ENCODE results near the gene C17orf67.

C17orf67 gene

DNA sequence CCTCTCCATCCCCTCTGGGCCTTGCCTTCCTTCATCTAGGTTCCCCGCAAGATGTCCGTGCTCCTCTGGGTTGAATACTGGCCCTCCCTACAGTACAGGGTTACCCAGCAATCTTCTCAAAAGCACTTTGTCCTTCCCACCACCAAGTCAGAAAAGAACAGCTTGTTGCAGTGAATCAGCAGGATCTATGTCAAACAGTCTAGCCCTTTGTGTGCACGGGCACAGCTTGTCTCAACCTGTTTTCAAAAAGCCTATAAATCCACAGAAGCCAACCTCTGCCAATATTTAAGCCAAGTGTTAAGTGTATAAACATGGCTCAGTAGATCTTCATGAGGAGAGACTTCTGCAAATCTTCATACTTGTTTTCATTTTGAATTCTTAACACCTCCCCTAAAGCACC is 25.2 kb downstream of the C17orf67 start:
- no peak for DNase-seq (ENCODE audit: low spot score)

- DNase-seq (ENCODE audit: low spot score): no peak
Measured at GRCh38 chr17:56807723-56808122, 26.0 kb downstream of the C17orf67 start.

DNA sequence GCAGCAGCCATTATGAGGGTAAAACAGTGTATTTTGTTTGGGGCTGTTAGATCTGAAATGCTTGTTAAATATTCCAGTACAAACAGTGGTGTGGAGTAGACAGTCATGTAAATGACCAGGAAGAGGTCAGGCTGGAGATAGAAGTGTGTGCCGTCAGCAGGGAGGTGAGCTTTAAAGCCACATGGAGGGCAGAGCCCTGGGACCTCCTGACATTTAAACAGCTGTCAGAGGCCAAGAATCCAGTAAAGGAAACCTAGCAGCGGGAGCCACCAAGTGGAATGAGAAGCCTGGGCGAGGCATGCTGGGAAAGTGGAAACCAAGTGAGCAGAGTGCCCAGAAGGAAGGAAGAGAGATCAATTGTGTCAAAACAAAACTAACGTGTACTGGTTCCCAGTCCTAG is 26.8 kb downstream of the C17orf67 start:
- no peak for DNase-seq (ENCODE audit: low spot score)

DNA sequence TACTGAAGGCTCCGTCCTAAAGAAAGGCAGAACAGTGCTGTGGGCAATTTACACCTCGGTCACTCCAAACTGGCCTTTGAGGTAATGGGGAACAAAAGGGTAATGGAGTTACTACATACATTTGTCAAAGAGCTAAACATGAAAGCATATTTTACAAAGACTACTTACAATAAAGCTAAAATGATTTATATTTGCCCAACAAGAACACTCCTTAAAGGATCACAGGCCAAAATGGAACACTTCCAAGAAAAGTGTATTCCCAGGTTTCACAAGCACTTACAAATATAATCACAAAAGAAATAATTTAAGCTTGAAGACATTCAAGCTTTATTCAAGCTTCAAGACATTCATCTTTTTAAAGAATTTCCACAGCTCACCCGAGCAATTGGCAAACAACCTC is 29.3 kb downstream of the C17orf67 start:
- no peak for DNase-seq (ENCODE audit: low spot score)

GRCh38 chr17:56803071-56803470 is 30.6 kb downstream of the C17orf67 start:
- no peak for DNase-seq (ENCODE audit: low spot score)

DNA sequence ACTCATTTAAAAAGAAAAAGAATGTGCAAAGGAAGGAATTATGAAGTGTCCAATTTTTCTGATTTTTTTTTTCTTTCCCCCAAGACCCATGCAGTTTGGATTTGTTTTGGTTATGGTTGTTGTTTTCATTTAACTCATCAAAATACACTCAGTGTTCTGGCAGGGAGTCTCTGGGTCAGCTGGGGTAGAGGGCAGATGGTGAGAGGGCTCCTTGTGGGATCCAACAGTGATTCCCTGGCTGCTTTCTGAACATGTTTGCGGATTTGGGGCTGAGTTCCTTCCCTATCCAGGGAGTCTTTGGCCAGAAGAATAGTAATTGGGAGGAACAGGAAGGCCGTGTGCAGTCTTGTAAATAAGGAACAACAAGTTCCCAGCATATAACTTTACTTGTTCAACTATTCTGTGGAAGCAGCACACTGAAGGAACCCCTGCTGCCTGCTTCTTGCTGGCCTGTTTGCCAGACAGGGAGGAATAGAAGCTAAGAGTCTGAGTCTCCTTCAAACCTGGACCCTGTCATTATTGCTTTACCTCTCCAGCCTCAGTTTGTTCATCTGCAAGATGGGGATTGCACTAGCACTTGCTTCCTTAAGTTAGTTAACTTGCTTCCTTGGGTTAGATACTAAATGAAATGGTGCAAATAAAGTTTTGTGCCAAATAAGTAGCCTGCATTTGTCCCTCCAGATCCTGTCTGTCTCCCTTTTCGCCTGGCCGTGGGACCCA is 32.1 kb downstream of the C17orf67 start:
- no peak for DNase-seq (ENCODE audit: low spot score)

- no peak for DNase-seq (ENCODE audit: low spot score)
Measured at GRCh38 chr17:56798916-56799315, 34.8 kb downstream of the C17orf67 start.

GRCh38 chr17:56796536-56796935 is 37.2 kb downstream of the C17orf67 start:
- no peak for DNase-seq (ENCODE audit: low spot score)

GRCh38 chr17:56795221-56795865 is 38.4 kb downstream of the C17orf67 start:
- DNase-seq (ENCODE audit: low spot score): no peak

- DNase-seq (ENCODE audit: low spot score): no peak
Measured at GRCh38 chr17:56793957-56794356, 39.8 kb downstream of the C17orf67 start.

- DNase-seq (ENCODE audit: low spot score): no peak
Measured at GRCh38 chr17:56793531-56793930, 40.2 kb downstream of the C17orf67 start.

DNA sequence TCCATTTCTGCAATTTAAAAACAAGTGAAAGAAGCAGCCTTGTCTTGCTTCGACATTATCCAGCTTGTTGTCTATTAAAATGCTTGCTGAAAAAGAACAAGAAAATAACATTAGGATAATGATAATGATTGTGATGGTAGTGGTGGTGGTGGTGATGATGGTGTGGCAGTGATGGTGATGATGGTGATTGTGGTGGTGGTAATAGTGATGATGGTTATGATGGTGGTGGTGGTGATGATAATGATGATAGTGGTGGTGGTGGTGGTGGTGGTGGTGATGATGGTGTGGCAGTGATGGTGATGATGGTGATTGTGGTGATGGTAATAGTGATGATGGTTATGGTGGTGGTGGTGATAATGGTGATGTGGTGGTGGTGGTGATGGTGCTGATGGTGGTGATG is 41.5 kb downstream of the C17orf67 start:
- no peak for DNase-seq (ENCODE audit: low spot score)

DNA sequence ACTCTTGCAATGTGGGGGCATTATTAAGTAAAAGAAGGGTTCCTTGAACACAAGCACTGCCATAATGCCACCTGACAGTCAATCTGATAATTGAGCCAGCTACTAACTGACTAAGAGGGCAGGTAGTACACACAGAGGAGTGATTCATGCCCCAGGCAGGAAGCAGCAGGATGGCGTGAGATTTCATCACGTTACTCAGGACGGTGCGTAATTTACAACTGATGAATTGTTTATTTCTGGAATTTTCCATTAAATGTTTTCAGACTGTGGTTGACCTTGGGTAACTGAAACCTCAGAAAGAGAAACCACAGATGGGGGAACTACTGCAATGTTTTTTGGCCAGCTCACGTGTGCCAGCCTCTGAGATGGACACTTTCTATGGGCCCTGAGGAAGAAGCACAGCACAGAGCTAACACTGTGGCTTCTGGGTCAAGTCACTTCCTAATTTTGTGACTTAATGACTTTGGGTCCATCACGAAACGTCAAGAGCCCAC is 46.7 kb downstream of the C17orf67 start:
- no peak for DNase-seq (ENCODE audit: low spot score)

DNA sequence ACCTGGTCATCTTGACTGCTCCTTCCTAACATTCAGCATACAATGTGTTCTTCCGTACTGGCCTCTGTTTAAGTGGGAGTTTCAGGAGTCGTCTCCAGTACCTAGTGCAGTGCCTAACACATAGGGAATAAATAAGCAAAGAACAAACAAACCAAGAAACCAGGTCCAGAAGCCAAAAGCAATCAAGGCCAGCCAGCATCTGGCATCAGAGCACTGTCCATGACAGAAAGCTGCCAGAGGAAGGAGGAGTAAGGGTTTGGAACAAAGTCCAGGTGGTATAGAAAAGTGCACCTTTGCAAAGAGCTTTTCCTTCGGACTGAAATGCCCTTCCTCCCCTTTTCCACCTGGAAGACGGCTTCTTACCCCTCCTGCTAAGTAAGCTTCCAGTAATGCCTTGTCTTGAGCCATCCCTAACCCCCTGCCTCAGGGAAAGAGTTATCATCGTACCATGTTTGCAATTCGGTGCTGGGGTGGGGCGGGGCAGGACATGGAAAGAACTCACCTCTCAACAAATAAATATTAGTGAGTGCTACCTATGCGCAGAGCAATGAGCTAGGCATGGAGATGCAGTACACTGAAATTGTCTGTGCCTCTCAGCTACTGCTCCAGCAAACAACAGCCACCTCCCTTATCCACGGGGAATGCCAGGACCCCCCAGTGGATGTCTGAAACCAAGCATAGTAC is 47.6 kb downstream of the C17orf67 start:
- DNase-seq (ENCODE audit: low spot score): no peak

- DNase-seq (ENCODE audit: low spot score): no peak
Measured at GRCh38 chr17:56785405-56785804, 48.3 kb downstream of the C17orf67 start.

- no peak for DNase-seq (ENCODE audit: low spot score)
Measured at GRCh38 chr17:56782338-56782737, 51.4 kb downstream of the C17orf67 start.

GRCh38 chr17:56781906-56782305 is 51.8 kb downstream of the C17orf67 start:
- no peak for DNase-seq (ENCODE audit: low spot score)

GRCh38 chr17:56779898-56780777 is 53.6 kb downstream of the C17orf67 start:
- DNase-seq (ENCODE audit: low spot score): peak; percentile 57

- DNase-seq (ENCODE audit: low spot score): no peak
Measured at GRCh38 chr17:56779322-56779721, 54.4 kb downstream of the C17orf67 start.

DNA sequence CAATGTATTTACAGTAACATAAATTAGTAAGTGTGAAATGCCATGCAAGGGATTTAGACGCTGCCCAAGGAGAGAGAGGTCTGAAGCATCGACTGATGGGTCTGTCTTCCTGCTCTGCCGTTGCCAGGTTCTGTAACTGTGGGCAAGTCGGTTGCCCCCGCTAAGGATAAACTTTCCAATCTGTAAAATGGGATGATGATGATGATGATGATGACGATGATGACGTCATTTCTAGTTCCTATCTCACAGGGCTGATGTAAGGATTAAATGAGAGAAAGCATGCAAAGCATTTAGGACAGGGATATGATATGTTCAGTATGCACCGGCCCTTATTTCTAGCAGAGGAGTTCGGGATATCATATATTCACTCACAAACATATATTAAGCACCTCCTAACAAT is 54.8 kb downstream of the C17orf67 start:
- no peak for DNase-seq (ENCODE audit: low spot score)

- DNase-seq (ENCODE audit: low spot score): no peak
Measured at GRCh38 chr17:56777859-56778258, 55.9 kb downstream of the C17orf67 start.

DNA sequence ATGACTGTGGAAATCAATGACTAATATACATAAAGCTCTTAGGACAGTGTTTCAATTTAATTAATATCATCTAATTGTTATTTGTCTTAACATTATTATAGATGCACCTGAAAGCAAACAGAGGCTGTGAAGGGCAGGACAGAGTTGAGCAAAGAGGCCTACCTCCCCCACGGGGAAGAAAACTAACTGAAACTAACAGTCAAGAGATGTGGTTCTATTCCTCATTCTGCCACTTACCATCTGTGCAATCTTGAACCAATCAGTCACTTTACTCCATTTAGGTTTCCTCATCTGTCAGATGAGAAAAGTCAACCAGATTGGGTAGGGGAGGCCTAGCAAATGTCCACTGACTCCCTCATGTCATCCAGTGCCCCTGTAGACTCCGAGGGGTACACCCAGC is 59.1 kb downstream of the C17orf67 start:
- no peak for DNase-seq (ENCODE audit: low spot score)
